IMR-90 (cell line): ENCODE results near the gene SLC5A2. TPM values are rescaled to one million over a fixed set of nuclear protein-coding genes. Genes with fewer than 3 reads are reported as not detected.

Experiments
- ATAC-seq: fragments of 200-7000 bp; cut with Tn5 transposase; 2 replicates; pipeline ENCODE4 v1.9.1; 2020; ENCODE audit warnings: low read depth, mild to moderate bottlenecking, moderate library complexity
- BruUV-seq: library from RNA; stranded (reverse); fragments of 400-500 nt; replicated peaks from 2 replicates; lab custom pipeline; 2021; lab: Mats Ljungman, UMichigan
- CTCF ChIA-PET: fragments of 300-600 bp; formaldehyde crosslinking; extraction: SDS; loops from one replicate; lab custom pipeline; 2021; ENCODE audit warnings: antibody characterized with exemption; lab: Yijun Ruan, JAX
- POLR2A ChIA-PET: fragments of 300-600 bp; sonication (Branson Sonifier 250); formaldehyde crosslinking; loops from one replicate; lab custom pipeline; 2022; ENCODE audit warnings: antibody characterized with exemption; ENCODE audit not compliant: unreplicated experiment; lab: Charles Lee
- DNase-seq: peaks from one replicate; pipeline ENCODE4 v3.0.0; 2013
- H2AFZ ChIP-seq: replicated peaks from 2 replicates; pipeline ENCODE3; 2013; ENCODE audit warnings: low read length, mild to moderate bottlenecking; ENCODE audit not compliant: poor library complexity
- H2AK5ac ChIP-seq: 2 replicates; pipeline ENCODE4 v1.6.1; 2013; ENCODE audit warnings: low read depth, low read length, inconsistent platforms
- H2AK9ac ChIP-seq: replicated peaks from 2 replicates; pipeline ENCODE3; 2013; ENCODE audit warnings: mild to moderate bottlenecking, low read depth, low read length, moderate library complexity; ENCODE audit not compliant: poor library complexity
- H2BK120ac ChIP-seq: 2 replicates; pipeline ENCODE4 v1.6.1; 2013; ENCODE audit warnings: low read depth, low read length, inconsistent platforms
- H2BK15ac ChIP-seq: 3 replicates; pipeline ENCODE4 v1.6.1; 2013; ENCODE audit warnings: low read depth, low read length, inconsistent platforms
- H2BK20ac ChIP-seq: 2 replicates; pipeline ENCODE4 v1.6.1; 2013; ENCODE audit warnings: low read depth, mild to moderate bottlenecking, inconsistent platforms, low read length, moderate library complexity
- H2BK5ac ChIP-seq: 2 replicates; pipeline ENCODE4 v1.6.1; 2013; ENCODE audit warnings: mild to moderate bottlenecking, low read depth, low read length, inconsistent platforms; ENCODE audit not compliant: poor library complexity, severe bottlenecking
- H3K14ac ChIP-seq: replicated peaks from 2 replicates; pipeline ENCODE4 v1.6.1; 2013; ENCODE audit warnings: low read depth, low read length, inconsistent platforms
- H3K18ac ChIP-seq: 2 replicates; pipeline ENCODE4 v1.6.1; 2013; ENCODE audit warnings: low read depth, low read length, control low read depth
- H3K23ac ChIP-seq: 2 replicates; pipeline ENCODE4 v1.6.1; 2013; ENCODE audit warnings: low read depth, low read length, inconsistent platforms
- H3K27ac ChIP-seq: 2 replicates; pipeline ENCODE4 v1.5.1; 2013; ENCODE audit warnings: mild to moderate bottlenecking, control low read depth, low read length; ENCODE audit not compliant: insufficient read depth
- H3K27me3 ChIP-seq: 2 replicates; pipeline ENCODE4 v1.6.1; 2013; ENCODE audit warnings: low read length; ENCODE audit not compliant: control insufficient read depth, insufficient read depth
- H3K36me3 ChIP-seq: 2 replicates; pipeline ENCODE4 v1.6.1; 2013; ENCODE audit warnings: low read length, mixed read lengths; ENCODE audit not compliant: control insufficient read depth, insufficient read depth
- H3K4ac ChIP-seq: 2 replicates; pipeline ENCODE4 v1.6.1; 2013; ENCODE audit warnings: low read depth, low read length, inconsistent platforms
- H3K4me1 ChIP-seq: 2 replicates; pipeline ENCODE4 v1.6.1; 2013; ENCODE audit warnings: low read length, mixed read lengths; ENCODE audit not compliant: control insufficient read depth, insufficient read depth
- H3K4me2 ChIP-seq: 2 replicates; pipeline ENCODE4 v1.6.1; 2013; ENCODE audit warnings: low read depth, mild to moderate bottlenecking, control low read depth, low read length, moderate library complexity
- H3K4me3 ChIP-seq: 2 replicates; pipeline ENCODE4 v1.5.1; 2013; ENCODE audit warnings: low read depth, mild to moderate bottlenecking, control low read depth, low read length, moderate library complexity; ENCODE audit not compliant: insufficient read depth
- H3K56ac ChIP-seq: 2 replicates; pipeline ENCODE4 v1.6.1; 2013; ENCODE audit warnings: low read length, inconsistent platforms; ENCODE audit not compliant: insufficient read depth; ENCODE audit errors: extremely low read depth
- H3K79me1 ChIP-seq, 2 experiments: 2 replicates each; pipeline ENCODE4 v1.6.1; 2013; ENCODE audit warnings: low read length in 2 of 2, inconsistent platforms in 1 of 2, low read depth in 1 of 2
- H3K9ac ChIP-seq: 2 replicates; pipeline ENCODE4 v1.6.1; 2013; ENCODE audit warnings: low read depth, low read length, control low read depth
- H3K9me1 ChIP-seq: 2 replicates; pipeline ENCODE4 v1.6.1; 2013; ENCODE audit warnings: low read length, inconsistent platforms; ENCODE audit not compliant: insufficient read depth
- H3K9me3 ChIP-seq: 2 replicates; pipeline ENCODE4 v1.6.1; 2013; ENCODE audit warnings: low read length; ENCODE audit not compliant: control insufficient read depth, insufficient read depth
- H4K20me1 ChIP-seq: 2 replicates; pipeline ENCODE4 v1.6.1; 2013; ENCODE audit warnings: low read length, inconsistent platforms; ENCODE audit not compliant: insufficient read depth
- H4K5ac ChIP-seq: 2 replicates; pipeline ENCODE4 v1.6.1; 2013; ENCODE audit warnings: mild to moderate bottlenecking, low read depth, low read length, control low read depth
- H4K8ac ChIP-seq, 2 experiments: 2 replicates each; pipeline ENCODE4 v1.6.1; 2013; ENCODE audit warnings: low read depth in 2 of 2, low read length in 2 of 2, control low read depth in 1 of 2, inconsistent platforms in 1 of 2
- H4K91ac ChIP-seq: 2 replicates; pipeline ENCODE4 v1.6.1; 2013; ENCODE audit warnings: low read depth, low read length, inconsistent platforms; ENCODE audit not compliant: insufficient read depth
- MAFK ChIP-seq: IDR thresholded peaks from 2 replicates; pipeline ENCODE4 v1.6.1; 2012; ENCODE audit warnings: low read depth, low read length, improper control_type of control experiment
- SMC3 ChIP-seq: fragments of 150-350 bp; IDR thresholded peaks from 2 replicates; pipeline ENCODE4 v1.6.1; 2016; ENCODE audit warnings: low read depth, mild to moderate bottlenecking, antibody characterized with exemption, low read length, moderate library complexity
- WGBS, 2 experiments: methylation state at CpG; one replicate each; pipeline versions ENCODE4 v1.1.5 to v1.1.7; 2013; ENCODE audit warnings: missing lambda C conversion rate in 2 of 2; ENCODE audit not compliant: insufficient read length in 1 of 2; ENCODE audit errors: extremely low coverage in 2 of 2; 5-methylcytosine and 5-hydroxymethylcytosine counted together
- dilution Hi-C: fragments of 300-500 bp; cut with HindIII; formaldehyde crosslinking; loops from one replicate; pipeline ENCODE4 v1.14.3; 2018; ENCODE audit warnings: low sequenced_read_pairs; ENCODE audit not compliant: unreplicated experiment
- in situ Hi-C: fragments of 300-500 bp; cut with MboI; formaldehyde crosslinking; loops from 3 replicates; pipeline ENCODE4 v1.14.3; 2019; ENCODE audit warnings: low sequenced_read_pairs, inconsistent platforms, mixed read lengths
- intact Hi-C: fragments of 100-400 bp; cut with micrococcal nuclease; formaldehyde crosslinking; loops from 2 replicates; pipeline ENCODE4 v1.10.0; 2022
- polyA plus RNA-seq, 3 experiments: library from polyadenylated mRNA; depleted of rRNA; stranded (reverse); fragments of >200 nt; gene quantifications; 2 replicates each; pipeline ENCODE4 v1.2.3, GENCODE V29; 2012; ENCODE audit warnings: low replicate concordance in 1 of 3
- total RNA-seq: library from RNA; depleted of rRNA; stranded (reverse); fragments of >200 nt; gene quantifications from 2 replicates; pipeline ENCODE4 v1.2.3, GENCODE V29; 2012

The SLC5A2 gene
- total and polyA plus RNA-seq, 2 of the 4 experiments (the other 2 are of a cell fraction) = not detected

GRCh38 chr16:31527734-31528274, 44.9 kb downstream of the SLC5A2 start, which contains the start of gene AHSP:
Gene AHSP (plus strand): TSS chr16:31527900. CDS start chr16:31528140, 240 bp downstream.
- H2BK5ac ChIP-seq = no peak within 1 kb of the TSS
- TF ChIP-seq SMC3 (no peak), MAFK (peak; percentile 54; the same call in 1 of the 2 replicates)
- H3K9ac ChIP-seq = peak within 1 kb of the TSS; percentile 6; the same call in 1 of the 2 replicates
- peaks cover 25% of the 10 kb centered on the region for H3K27me3 ChIP-seq
- no peak within 1 kb of the TSS; the same call in 1 of the 2 replicates for H2BK120ac ChIP-seq
- H3K4me2 ChIP-seq = peak within 1 kb of the TSS; percentile 51
- no peaks in the 10 kb centered on the region for H3K36me3 ChIP-seq
- H2AK5ac ChIP-seq = no peak within 1 kb of the TSS
- 20% methylated on average over 1 of the region's 6 CpGs; no CpG with 5 or more reads in 1 of the 2 experiments for WGBS, 2 experiments
- peaks cover 4% of the 10 kb centered on the region; the same call in 1 of the 2 replicates for H3K4me1 ChIP-seq
- dilution Hi-C loops = no loop called here
- no peak within 1 kb of the TSS for H4K8ac ChIP-seq
- no peak within 1 kb of the TSS for H3K18ac ChIP-seq
- H3K4ac ChIP-seq = no peak within 1 kb of the TSS
- no peak within 1 kb of the TSS for H2BK20ac ChIP-seq
- in situ Hi-C loops = no loop called here
- no peaks in the 10 kb centered on the region for H3K79me1 ChIP-seq
- no peak for ATAC-seq
- H4K20me1 ChIP-seq = no peaks in the 10 kb centered on the region
- H2AFZ ChIP-seq = peak within 1 kb of the TSS; percentile 69
- no peak within 1 kb of the TSS for H2AK9ac ChIP-seq
- H4K5ac ChIP-seq = no peak within 1 kb of the TSS
- H3K4me3 ChIP-seq = peak within 1 kb of the TSS; percentile 39; the same call in 1 of the 2 replicates
- intact Hi-C loops = loop anchor here (2.0 kb wide), 1 partner anchor 19 kb away; the partner anchor contains the start of gene RUSF1
- no TSS peak for BruUV-seq
- H3K14ac ChIP-seq = no peak within 1 kb of the TSS
- H3K23ac ChIP-seq = no peak within 1 kb of the TSS; the same call in 1 of the 2 replicates
- H3K27ac ChIP-seq = no peak within 1 kb of the TSS
- DNase-seq = no peak
- ChIA-PET CTCF (no interaction called here), POLR2A (no interaction called here)
- no peak within 1 kb of the TSS for H2BK15ac ChIP-seq
- H3K56ac ChIP-seq = no peak within 1 kb of the TSS
- no peaks in the 10 kb centered on the region for H3K9me3 ChIP-seq
- H4K91ac ChIP-seq = no peak within 1 kb of the TSS
- H3K9me1 ChIP-seq = no peaks in the 10 kb centered on the region
